Activated CD4-positive, alpha-beta T cell treated with anti-CD3 and anti-CD28 coated beads, Interleukin-2, Interleukin-4, amounts not matched to agents 100 ng/mL and 50 ng/mL, durations not matched to agents 16 hours and 8 hours (primary cell): Measurements from ENCODE around the gene MTUS2.

ENCODE experiments used
- DNase-seq: peaks from one replicate; pipeline ENCODE4 v3.0.0-alpha.2; 2020; ENCODE audit warnings: low spot score

MTUS2 gene

GRCh38 chr13:29024783-29025182, 204.6 kb downstream of the MTUS2 start:
- DNase-seq: no peak

- DNase-seq: no peak
Measured at GRCh38 chr13:29028868-29029267, 208.7 kb downstream of the MTUS2 start.

- DNase-seq: no peak
Measured at GRCh38 chr13:29038700-29039099, 218.6 kb downstream of the MTUS2 start.

GRCh38 chr13:29039212-29039611, 219.1 kb downstream of the MTUS2 start:
- no peak for DNase-seq

- no peak for DNase-seq
Measured at GRCh38 chr13:29046588-29046987, 226.4 kb downstream of the MTUS2 start.

- no peak for DNase-seq
Measured at GRCh38 chr13:29049524-29049923, 229.4 kb downstream of the MTUS2 start.

- no peak for DNase-seq
Measured at GRCh38 chr13:29050719-29051118, 230.6 kb downstream of the MTUS2 start.

GRCh38 chr13:29059800-29060199, 239.7 kb downstream of the MTUS2 start:
- DNase-seq: no peak

- DNase-seq: peak; percentile 25
Measured at GRCh38 chr13:29065142-29065541, 245.0 kb downstream of the MTUS2 start.

GRCh38 chr13:29067306-29067945, 247.3 kb downstream of the MTUS2 start:
- DNase-seq: no peak

GRCh38 chr13:29073755-29074154, 253.6 kb downstream of the MTUS2 start:
- no peak for DNase-seq

- no peak for DNase-seq
Measured at GRCh38 chr13:29077051-29077813, 257.1 kb downstream of the MTUS2 start.

- no peak for DNase-seq
Measured at GRCh38 chr13:29081036-29081435, 260.9 kb downstream of the MTUS2 start.

- no peak for DNase-seq
Measured at GRCh38 chr13:29081697-29082440, 261.7 kb downstream of the MTUS2 start.

- DNase-seq: no peak
Measured at GRCh38 chr13:29099781-29100406, 279.8 kb downstream of the MTUS2 start.

- no peak for DNase-seq
Measured at GRCh38 chr13:29100758-29101157, 280.6 kb downstream of the MTUS2 start.

- no peak for DNase-seq
Measured at GRCh38 chr13:29101409-29101808, 281.3 kb downstream of the MTUS2 start.

- DNase-seq: no peak
Measured at GRCh38 chr13:29101905-29102304, 281.8 kb downstream of the MTUS2 start.

- no peak for DNase-seq
Measured at GRCh38 chr13:29103065-29103800, 283.1 kb downstream of the MTUS2 start.

- no peak for DNase-seq
Measured at GRCh38 chr13:29104461-29104860, 284.3 kb downstream of the MTUS2 start.

- DNase-seq: no peak
Measured at GRCh38 chr13:29105779-29106178, 285.6 kb downstream of the MTUS2 start.

- DNase-seq: no peak
Measured at GRCh38 chr13:29106651-29107050, 286.5 kb downstream of the MTUS2 start.
